Activated CD4-positive, alpha-beta T cell treated with anti-CD3 and anti-CD28 coated beads, Interleukin-2, amount 10 ng/mL, durations not matched to agents 24 days and 14 days (primary cell): ENCODE data around the gene NCOA3. TPM values are rescaled to one million over a fixed set of nuclear protein-coding genes. Genes with fewer than 3 reads are reported as not detected.

Experiments used
- DNase-seq: peaks from one replicate; pipeline ENCODE4 v3.0.0; 2022
- H3K27ac Mint-ChIP-seq: one replicate; pipeline ENCODE4 v1.8.0; 2022; ENCODE audit warnings: mild to moderate bottlenecking, mixed read lengths
- H3K27me3 Mint-ChIP-seq: one replicate; pipeline ENCODE4 v1.8.0; 2022; ENCODE audit warnings: mixed read lengths
- H3K36me3 Mint-ChIP-seq: one replicate; pipeline ENCODE4 v1.8.0; 2022; ENCODE audit warnings: low read depth, mild to moderate bottlenecking, mixed read lengths
- H3K4me1 Mint-ChIP-seq: one replicate; pipeline ENCODE4 v1.8.0; 2021; ENCODE audit warnings: mixed read lengths
- H3K4me3 Mint-ChIP-seq: one replicate; pipeline ENCODE4 v1.8.0; 2022; ENCODE audit warnings: mild to moderate bottlenecking, moderate library complexity, mixed read lengths
- H3K9me3 Mint-ChIP-seq: one replicate; pipeline ENCODE4 v1.8.0; 2021; ENCODE audit warnings: mixed read lengths
- intact Hi-C: fragments of 100-400 bp; cut with micrococcal nuclease; formaldehyde crosslinking; loops from one replicate; pipeline ENCODE4 v1.15.1; 2023
- total RNA-seq: library from RNA; stranded (reverse); gene quantifications from 2 replicates; pipeline ENCODE4 v1.2.3, GENCODE V29; 2022

Gene NCOA3
- total RNA-seq, 1 donor from 2014 or later, result 140 TPM

GRCh38 chr20:47605673-47606413 is 104.2 kb downstream of the NCOA3 start:
- DNase-seq, result no peak
- peak overlapping the region; percentile 55 for H3K4me3 Mint-ChIP-seq
- intact Hi-C loops, result no loop called here
- H3K27ac Mint-ChIP-seq, result peak overlapping the region; percentile 91
- peaks cover 70% of the 10 kb centered on the region for H3K4me1 Mint-ChIP-seq
- peaks cover 54% of the 10 kb centered on the region for H3K36me3 Mint-ChIP-seq
- H3K27me3 Mint-ChIP-seq, result no peaks in the 10 kb centered on the region
- H3K9me3 Mint-ChIP-seq, result no peaks in the 10 kb centered on the region

GRCh38 chr20:47606414-47606982 is 104.8 kb downstream of the NCOA3 start:
- intact Hi-C loops, result no loop called here
- H3K9me3 Mint-ChIP-seq, result no peaks in the 10 kb centered on the region
- H3K36me3 Mint-ChIP-seq, result peaks cover 56% of the 10 kb centered on the region
- H3K27me3 Mint-ChIP-seq, result no peaks in the 10 kb centered on the region
- DNase-seq, result no peak
- peak overlapping the region; percentile 60 for H3K4me3 Mint-ChIP-seq
- peak overlapping the region; percentile 91 for H3K27ac Mint-ChIP-seq
- peaks cover 73% of the 10 kb centered on the region for H3K4me1 Mint-ChIP-seq

GRCh38 chr20:47606983-47607613 is 105.4 kb downstream of the NCOA3 start:
- intact Hi-C loops, result loop anchor here (1.0 kb wide), 1 partner anchor 120 kb away; no protein-coding TSS in a partner anchor
- DNase-seq, result no peak
- H3K27me3 Mint-ChIP-seq, result no peaks in the 10 kb centered on the region
- H3K9me3 Mint-ChIP-seq, result no peaks in the 10 kb centered on the region
- H3K36me3 Mint-ChIP-seq, result peaks cover 57% of the 10 kb centered on the region
- H3K4me1 Mint-ChIP-seq, result peaks cover 73% of the 10 kb centered on the region
- H3K4me3 Mint-ChIP-seq, result peak overlapping the region; percentile 60
- peak overlapping the region; percentile 91 for H3K27ac Mint-ChIP-seq

GRCh38 chr20:47609001-47609400 is 107.3 kb downstream of the NCOA3 start:
- Mint-ChIP-seq H3K4me1 (peaks cover 65% of the 10 kb centered on the region), H3K27ac (peak overlapping the region; percentile 76), H3K36me3 (peaks cover 53% of the 10 kb centered on the region), H3K9me3 (no peaks in the 10 kb centered on the region), H3K27me3 (no peaks in the 10 kb centered on the region), H3K4me3 (peak overlapping the region; percentile 28)
- DNase-seq, result no peak
- intact Hi-C loops, result no loop called here

GRCh38 chr20:47610247-47610944 is 108.7 kb downstream of the NCOA3 start:
- Mint-ChIP-seq H3K27ac (peak overlapping the region; percentile 95), H3K4me1 (peaks cover 68% of the 10 kb centered on the region), H3K4me3 (peak overlapping the region; percentile 78), H3K27me3 (no peaks in the 10 kb centered on the region), H3K9me3 (no peaks in the 10 kb centered on the region), H3K36me3 (peaks cover 54% of the 10 kb centered on the region)
- intact Hi-C loops, result loop anchor here (1.0 to 5.0 kb wide), 4 partner anchors 33 to 157 kb away; no protein-coding TSS in a partner anchor
- DNase-seq, result peak; percentile 90

GRCh38 chr20:47610945-47611250 is 109.2 kb downstream of the NCOA3 start:
- Mint-ChIP-seq H3K27ac (peak overlapping the region; percentile 95), H3K4me3 (peak overlapping the region; percentile 78), H3K36me3 (peaks cover 50% of the 10 kb centered on the region), H3K27me3 (no peaks in the 10 kb centered on the region), H3K9me3 (no peaks in the 10 kb centered on the region), H3K4me1 (peaks cover 63% of the 10 kb centered on the region)
- intact Hi-C loops, result loop anchor here (1.0 to 5.0 kb wide), 4 partner anchors 34 to 158 kb away; no protein-coding TSS in a partner anchor
- DNase-seq, result peak; percentile 67

- intact Hi-C loops, result loop anchor here (2.0 to 5.0 kb wide), 2 partner anchors 34 to 109 kb away; no protein-coding TSS in a partner anchor
- Mint-ChIP-seq H3K4me3 (no peak overlapping the region), H3K36me3 (peaks cover 46% of the 10 kb centered on the region), H3K27ac (peak overlapping the region; percentile 95), H3K4me1 (peaks cover 58% of the 10 kb centered on the region), H3K9me3 (no peaks in the 10 kb centered on the region), H3K27me3 (no peaks in the 10 kb centered on the region)
- DNase-seq, result peak; percentile 55
These were observed 110.1 kb downstream of the NCOA3 start for GRCh38 chr20:47611785-47612184.

GRCh38 chr20:47612670-47613069 is 111.0 kb downstream of the NCOA3 start:
- peak; percentile 55 for DNase-seq
- Mint-ChIP-seq H3K36me3 (peaks cover 50% of the 10 kb centered on the region), H3K27me3 (no peaks in the 10 kb centered on the region), H3K9me3 (no peaks in the 10 kb centered on the region), H3K4me1 (peaks cover 54% of the 10 kb centered on the region), H3K4me3 (no peak overlapping the region), H3K27ac (peak overlapping the region; percentile 75)
- intact Hi-C loops, result loop anchor here (5.0 kb wide), 1 partner anchor 35 kb away; no protein-coding TSS in a partner anchor

GRCh38 chr20:47614703-47615309 is 113.1 kb downstream of the NCOA3 start:
- intact Hi-C loops, result loop anchor here (5.0 kb wide), 1 partner anchor 38 kb away; no protein-coding TSS in a partner anchor
- H3K27ac Mint-ChIP-seq, result no peak overlapping the region
- no peak overlapping the region for H3K4me3 Mint-ChIP-seq
- peaks cover 42% of the 10 kb centered on the region for H3K4me1 Mint-ChIP-seq
- peaks cover 44% of the 10 kb centered on the region for H3K36me3 Mint-ChIP-seq
- H3K9me3 Mint-ChIP-seq, result no peaks in the 10 kb centered on the region
- DNase-seq, result no peak
- H3K27me3 Mint-ChIP-seq, result no peaks in the 10 kb centered on the region

GRCh38 chr20:47618479-47618878 is 116.8 kb downstream of the NCOA3 start:
- Mint-ChIP-seq H3K4me3 (no peak overlapping the region), H3K4me1 (peaks cover 30% of the 10 kb centered on the region), H3K9me3 (no peaks in the 10 kb centered on the region), H3K27ac (no peak overlapping the region), H3K36me3 (peaks cover 33% of the 10 kb centered on the region), H3K27me3 (no peaks in the 10 kb centered on the region)
- intact Hi-C loops, result no loop called here
- no peak for DNase-seq

GRCh38 chr20:47620808-47621805 is 119.4 kb downstream of the NCOA3 start:
- Mint-ChIP-seq H3K27me3 (no peaks in the 10 kb centered on the region), H3K4me3 (no peak overlapping the region), H3K36me3 (peaks cover 43% of the 10 kb centered on the region), H3K27ac (no peak overlapping the region), H3K9me3 (no peaks in the 10 kb centered on the region), H3K4me1 (peaks cover 27% of the 10 kb centered on the region)
- intact Hi-C loops, result loop anchor here (1.0 to 10.0 kb wide), 4 partner anchors 118 to 416 kb away; no protein-coding TSS in a partner anchor
- peak; percentile 72 for DNase-seq

GRCh38 chr20:47622118-47622665 is 120.5 kb downstream of the NCOA3 start:
- Mint-ChIP-seq H3K36me3 (peaks cover 43% of the 10 kb centered on the region), H3K4me1 (peaks cover 31% of the 10 kb centered on the region), H3K27me3 (no peaks in the 10 kb centered on the region), H3K4me3 (no peak overlapping the region), H3K27ac (peak overlapping the region; percentile 50), H3K9me3 (no peaks in the 10 kb centered on the region)
- DNase-seq, result no peak
- intact Hi-C loops, result loop anchor here (10.0 kb wide), 1 partner anchor 417 kb away; no protein-coding TSS in a partner anchor
